NCI-H2196 (cell line): ENCODE results near the gene NSF.

Experiments used
- DNase-seq: peaks from one replicate; lab custom pipeline; 2025; ENCODE audit not compliant: unreplicated experiment; lab: John Stamatoyannopoulos, UW

NSF gene

GRCh38 chr17:46795379-46795952 lies 205.0 kb downstream of the NSF start:
- no peak for DNase-seq

- no peak for DNase-seq
These were observed 205.6 kb downstream of the NSF start for GRCh38 chr17:46796084-46796483.

GRCh38 chr17:46796524-46796923 lies 206.1 kb downstream of the NSF start:
- DNase-seq: no peak

GRCh38 chr17:46796956-46797530 lies 206.6 kb downstream of the NSF start:
- DNase-seq: no peak

- DNase-seq: no peak
These were observed 210.1 kb downstream of the NSF start for GRCh38 chr17:46800573-46800972.

- no peak for DNase-seq
These were observed 212.3 kb downstream of the NSF start for GRCh38 chr17:46802800-46803199.

- DNase-seq: no peak
These were observed 213.1 kb downstream of the NSF start for GRCh38 chr17:46803544-46803943.

GRCh38 chr17:46805771-46806170 lies 215.3 kb downstream of the NSF start:
- no peak for DNase-seq
